IPS-11a (cell line): ENCODE data around the gene HPGDS.
"Not testable (repeated sequence)": the region's sequence is repeated elsewhere in the genome, so short reads cannot be mapped to it uniquely, and the experiment has no call there.

Experiments used
- H3K4me3 ChIP-seq: one replicate; pipeline ENCODE4 v1.5.1; 2013; ENCODE audit warnings: low read depth, low read length, control low read depth

Gene HPGDS

GRCh38 chr4:94332983-94333590, 9.5 kb downstream of the HPGDS start:
- no peak overlapping the region for H3K4me3 ChIP-seq

GRCh38 chr4:94329933-94330332, 12.7 kb downstream of the HPGDS start:
- H3K4me3 ChIP-seq: no peak overlapping the region

GRCh38 chr4:94325835-94326234, 16.8 kb downstream of the HPGDS start:
- H3K4me3 ChIP-seq: no peak overlapping the region

- not testable (repeated sequence) for H3K4me3 ChIP-seq
Observed at GRCh38 chr4:94319927-94320326, 22.7 kb downstream of the HPGDS start.

- no peak overlapping the region for H3K4me3 ChIP-seq
Observed at GRCh38 chr4:94307231-94307871, 35.3 kb downstream of the HPGDS start.

DNA sequence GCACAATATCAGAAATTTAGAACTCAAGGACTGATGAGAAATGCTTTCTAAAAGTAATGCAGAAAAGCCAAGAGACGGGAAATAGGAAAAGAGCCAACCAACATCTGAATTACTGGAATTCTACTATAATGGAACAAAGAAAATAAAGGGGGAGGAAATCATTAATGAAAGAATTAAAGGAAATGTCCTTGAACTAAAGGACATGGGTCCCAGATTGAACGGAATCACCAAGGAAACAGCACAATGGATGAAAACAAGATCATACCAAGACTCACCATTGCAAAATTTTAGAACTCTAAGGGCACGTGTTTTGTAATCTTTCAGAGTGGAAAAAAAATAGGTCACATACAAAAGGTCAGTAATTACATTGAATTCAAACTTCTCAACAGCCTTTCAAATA, 35.9 kb downstream of the HPGDS start:
- H3K4me3 ChIP-seq: no peak overlapping the region

DNA sequence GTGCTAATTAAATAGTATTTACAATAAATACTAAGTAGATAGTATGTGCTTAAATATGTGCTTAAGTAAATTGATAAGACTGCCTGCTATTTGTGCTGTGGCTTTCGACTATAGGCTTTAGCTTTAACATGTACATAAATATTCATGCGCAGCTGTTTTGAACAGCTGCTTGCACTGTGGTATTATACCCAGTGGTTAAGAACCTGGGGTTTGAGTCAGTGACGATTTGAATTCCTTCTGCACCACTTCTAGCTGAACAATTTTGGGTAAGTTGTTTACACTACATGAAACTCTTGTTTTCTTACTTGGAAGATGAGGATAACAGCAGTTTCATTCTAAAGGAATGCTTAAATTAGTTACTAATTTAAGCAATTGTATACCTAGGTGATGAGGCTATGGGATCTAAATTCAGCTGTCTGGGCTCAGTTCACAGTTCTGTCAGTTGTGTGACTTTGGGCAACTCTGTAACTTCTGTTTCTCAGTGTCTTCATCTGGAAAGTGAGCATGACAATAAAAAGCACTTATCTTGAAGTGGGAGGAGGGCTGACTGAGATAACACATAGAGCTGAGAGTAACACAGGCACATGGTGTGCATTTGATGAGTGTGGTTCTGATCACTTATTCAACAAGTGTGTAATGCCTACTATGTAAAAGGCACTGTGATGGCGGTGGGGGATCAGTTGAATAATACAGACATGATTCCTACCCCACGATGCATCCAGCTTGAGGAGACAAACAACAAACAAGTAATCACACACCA, 37.0 kb downstream of the HPGDS start:
- H3K4me3 ChIP-seq: no peak overlapping the region

- no peak overlapping the region for H3K4me3 ChIP-seq
Observed at GRCh38 chr4:94304365-94304971, 38.2 kb downstream of the HPGDS start.

DNA sequence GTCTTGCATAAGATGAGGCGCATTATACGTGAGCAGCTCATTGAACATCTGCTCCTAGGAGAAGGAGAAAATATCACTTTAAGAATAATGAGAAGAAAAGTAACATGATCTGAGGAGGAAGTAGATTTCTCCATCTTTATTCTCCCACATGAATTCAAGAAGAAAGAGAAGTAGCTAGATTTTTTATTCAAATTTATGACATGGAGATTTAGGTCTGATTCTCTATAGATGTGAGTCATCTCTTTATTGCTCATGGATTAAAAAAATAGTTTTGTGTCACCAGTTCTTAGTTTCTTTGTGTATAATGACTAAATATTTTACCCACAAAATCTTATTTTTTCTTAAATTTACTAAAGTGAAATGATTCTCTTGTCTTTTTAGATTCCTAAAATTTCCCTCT, 40.4 kb downstream of the HPGDS start:
- no peak overlapping the region for H3K4me3 ChIP-seq

DNA sequence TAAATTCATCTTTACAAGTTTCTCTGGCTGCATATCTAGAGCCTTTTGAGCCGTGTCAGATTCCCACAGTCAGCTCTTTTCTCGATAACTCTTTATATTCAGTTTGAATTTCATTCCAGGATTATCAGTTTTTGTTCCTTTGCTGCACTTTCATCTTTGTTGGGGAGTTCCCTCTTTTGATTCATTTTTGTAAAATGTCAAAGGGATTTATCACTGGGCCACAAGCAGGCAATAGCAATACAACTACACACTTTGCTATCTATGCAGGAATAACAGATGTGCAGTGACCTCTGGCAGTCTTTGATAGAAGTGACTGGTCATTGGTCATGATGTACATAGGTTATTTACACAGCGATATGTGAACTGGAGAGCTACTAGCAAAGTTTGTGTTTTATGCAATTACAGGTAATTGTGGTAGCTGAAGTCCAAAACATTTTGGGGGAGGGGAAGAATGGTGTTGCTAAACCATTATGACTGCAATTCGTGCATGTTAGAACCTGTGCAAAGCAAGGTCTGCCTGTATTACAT, 43.8 kb downstream of the HPGDS start:
- no peak overlapping the region for H3K4me3 ChIP-seq

DNA sequence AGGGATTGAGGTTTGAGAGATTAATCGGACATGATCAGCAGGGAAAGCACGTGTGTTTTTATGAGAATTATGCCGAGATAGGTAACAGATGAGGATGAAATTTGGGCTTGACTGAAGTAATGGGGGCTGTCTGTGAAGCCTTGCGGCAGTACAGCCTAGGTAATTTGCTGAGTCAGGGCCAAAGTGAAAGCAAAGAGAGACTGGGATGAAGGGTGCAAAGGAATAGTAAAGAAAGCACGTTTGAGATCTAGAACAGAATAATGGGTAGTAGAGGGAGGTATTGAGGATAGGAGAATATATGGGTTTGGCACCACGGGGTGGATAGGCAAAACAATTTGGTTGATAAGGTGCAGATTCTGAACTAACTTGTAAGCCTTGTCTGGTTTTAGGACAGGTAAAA, 47.2 kb downstream of the HPGDS start:
- not testable (repeated sequence) for H3K4me3 ChIP-seq

DNA sequence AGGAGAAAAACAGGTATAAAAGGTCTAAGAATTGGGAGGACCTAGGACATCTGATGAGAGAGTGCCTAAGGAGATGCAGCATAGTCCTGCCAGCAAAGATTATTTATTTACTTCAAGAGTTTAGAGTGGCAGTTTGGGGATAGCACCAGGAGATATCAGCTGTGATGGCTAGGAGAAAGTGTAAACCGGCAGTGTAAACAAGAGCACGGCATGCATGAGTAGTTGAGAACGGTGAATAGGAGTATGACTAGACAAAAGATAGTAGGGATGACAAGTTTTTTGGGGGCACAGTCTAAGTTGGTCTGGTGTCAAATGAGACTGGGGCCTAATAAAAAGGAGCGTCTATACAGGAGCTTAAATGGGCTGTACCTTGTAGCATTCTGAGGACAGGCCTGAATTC, 48.7 kb downstream of the HPGDS start:
- H3K4me3 ChIP-seq: not testable (repeated sequence)

- H3K4me3 ChIP-seq: no peak overlapping the region
Observed at GRCh38 chr4:94290245-94290644, 52.4 kb downstream of the HPGDS start.

GRCh38 chr4:94285666-94286065, 57.0 kb downstream of the HPGDS start:
- H3K4me3 ChIP-seq: no peak overlapping the region

- H3K4me3 ChIP-seq: no peak overlapping the region
Observed at GRCh38 chr4:94284889-94285288, 57.7 kb downstream of the HPGDS start.

DNA sequence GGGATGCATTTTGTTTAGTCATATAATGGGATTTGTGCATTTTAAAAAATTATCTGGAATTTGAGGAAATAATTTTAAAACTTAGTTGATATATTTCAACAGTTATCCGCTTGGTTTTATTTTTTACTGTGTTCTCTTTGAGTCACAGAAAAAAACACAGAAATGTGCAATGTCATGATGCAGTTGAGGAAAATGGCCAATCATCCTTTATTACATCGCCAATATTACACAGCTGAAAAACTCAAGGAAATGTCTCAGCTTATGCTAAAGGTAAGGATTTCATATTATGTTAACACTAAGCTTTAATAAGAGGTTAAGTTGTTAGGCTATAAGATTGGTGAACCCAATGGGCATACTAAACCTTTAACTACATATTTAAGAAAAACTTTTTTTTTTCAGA, 63.9 kb downstream of the HPGDS start:
- no peak overlapping the region for H3K4me3 ChIP-seq

GRCh38 chr4:94277534-94277933, 65.1 kb downstream of the HPGDS start:
- H3K4me3 ChIP-seq: no peak overlapping the region

GRCh38 chr4:94276204-94276603, 66.4 kb downstream of the HPGDS start:
- H3K4me3 ChIP-seq: no peak overlapping the region

DNA sequence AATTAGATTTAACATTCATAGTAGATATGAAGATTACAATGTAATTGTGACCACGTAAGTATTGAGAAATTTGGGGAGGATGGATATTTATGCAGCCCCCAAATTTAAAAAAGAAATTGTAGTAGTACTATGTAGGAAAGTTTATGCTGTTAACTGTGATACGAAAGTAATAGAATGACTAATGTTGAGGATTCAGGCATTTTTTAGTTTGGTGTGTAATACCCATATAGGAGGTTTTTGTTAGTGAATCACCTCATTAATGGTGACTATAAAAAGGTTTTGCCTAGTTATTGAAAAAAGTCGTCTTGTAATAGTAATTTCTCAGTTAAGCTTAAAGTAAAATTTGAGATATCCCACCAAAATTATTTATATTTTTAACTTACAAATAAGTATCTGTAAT, 67.7 kb downstream of the HPGDS start:
- H3K4me3 ChIP-seq: no peak overlapping the region

DNA sequence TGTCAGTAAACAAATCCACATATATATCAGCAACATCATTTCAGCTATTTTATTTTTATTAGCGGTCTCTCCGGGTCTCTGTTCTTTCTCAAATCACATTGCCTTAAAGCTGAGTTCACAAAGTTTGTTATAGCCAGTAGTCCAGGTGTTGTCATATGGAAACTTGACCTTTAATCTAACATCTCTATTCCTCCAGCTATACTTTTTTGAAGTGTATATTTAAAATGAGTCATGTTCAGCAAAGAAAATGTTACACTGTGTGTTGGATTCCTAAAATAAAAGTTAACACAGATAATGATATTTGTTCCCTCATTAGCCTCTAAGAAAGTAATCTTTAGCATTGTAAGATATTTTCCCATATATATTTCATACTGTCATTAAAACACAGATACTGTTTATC, 71.4 kb downstream of the HPGDS start:
- H3K4me3 ChIP-seq: no peak overlapping the region

DNA sequence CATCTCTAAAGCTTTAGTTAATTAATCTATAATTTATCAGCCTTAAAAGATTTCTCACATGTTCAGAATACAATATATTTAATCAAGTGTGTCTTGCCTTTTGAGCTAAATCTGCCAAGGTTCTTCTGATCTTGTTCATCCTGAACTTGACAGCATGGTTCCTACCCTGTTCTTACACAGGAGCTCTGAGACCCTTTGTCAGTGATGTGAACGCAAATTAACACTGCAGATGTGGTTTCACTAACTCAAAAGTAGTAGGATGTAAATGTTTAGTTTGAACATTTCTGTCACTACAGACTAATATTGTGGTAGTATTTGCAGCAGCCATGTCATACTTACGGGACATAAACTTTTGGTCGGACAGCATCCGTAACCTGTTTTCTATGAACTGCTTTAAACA, 75.6 kb downstream of the HPGDS start:
- no peak overlapping the region for H3K4me3 ChIP-seq
